ENCODE measurements around the gene GBGT1.

DNA sequence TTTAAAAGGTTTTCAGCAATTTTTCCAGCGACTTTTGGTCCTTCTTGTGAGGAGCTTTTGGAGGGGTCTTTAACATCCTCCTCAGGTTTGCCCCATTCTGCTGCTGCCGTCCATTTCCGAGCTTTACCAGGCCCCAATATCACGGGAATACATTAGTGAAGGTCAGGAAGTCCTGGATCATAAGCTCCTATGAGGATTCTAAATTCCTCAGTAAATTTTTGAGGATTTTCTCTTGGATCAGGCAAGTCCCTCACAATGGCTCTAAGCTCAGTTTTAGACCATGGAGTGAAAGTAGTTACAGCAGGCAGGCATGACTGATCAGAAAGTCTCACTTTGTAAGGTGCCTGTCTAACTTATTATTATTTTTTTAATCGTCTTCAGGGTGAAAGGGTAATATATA lies 17.2 kb upstream of the GBGT1 start:
- TF ChIP-seq, protein P1, sequence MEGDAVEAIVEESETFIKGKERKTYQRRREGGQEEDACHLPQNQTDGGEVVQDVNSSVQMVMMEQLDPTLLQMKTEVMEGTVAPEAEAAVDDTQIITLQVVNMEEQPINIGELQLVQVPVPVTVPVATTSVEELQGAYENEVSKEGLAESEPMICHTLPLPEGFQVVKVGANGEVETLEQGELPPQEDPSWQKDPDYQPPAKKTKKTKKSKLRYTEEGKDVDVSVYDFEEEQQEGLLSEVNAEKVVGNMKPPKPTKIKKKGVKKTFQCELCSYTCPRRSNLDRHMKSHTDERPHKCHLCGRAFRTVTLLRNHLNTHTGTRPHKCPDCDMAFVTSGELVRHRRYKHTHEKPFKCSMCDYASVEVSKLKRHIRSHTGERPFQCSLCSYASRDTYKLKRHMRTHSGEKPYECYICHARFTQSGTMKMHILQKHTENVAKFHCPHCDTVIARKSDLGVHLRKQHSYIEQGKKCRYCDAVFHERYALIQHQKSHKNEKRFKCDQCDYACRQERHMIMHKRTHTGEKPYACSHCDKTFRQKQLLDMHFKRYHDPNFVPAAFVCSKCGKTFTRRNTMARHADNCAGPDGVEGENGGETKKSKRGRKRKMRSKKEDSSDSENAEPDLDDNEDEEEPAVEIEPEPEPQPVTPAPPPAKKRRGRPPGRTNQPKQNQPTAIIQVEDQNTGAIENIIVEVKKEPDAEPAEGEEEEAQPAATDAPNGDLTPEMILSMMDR (IDR thresholded peaks at IDR 0.05) = no peak
- TF ChIP-seq, protein P2, sequence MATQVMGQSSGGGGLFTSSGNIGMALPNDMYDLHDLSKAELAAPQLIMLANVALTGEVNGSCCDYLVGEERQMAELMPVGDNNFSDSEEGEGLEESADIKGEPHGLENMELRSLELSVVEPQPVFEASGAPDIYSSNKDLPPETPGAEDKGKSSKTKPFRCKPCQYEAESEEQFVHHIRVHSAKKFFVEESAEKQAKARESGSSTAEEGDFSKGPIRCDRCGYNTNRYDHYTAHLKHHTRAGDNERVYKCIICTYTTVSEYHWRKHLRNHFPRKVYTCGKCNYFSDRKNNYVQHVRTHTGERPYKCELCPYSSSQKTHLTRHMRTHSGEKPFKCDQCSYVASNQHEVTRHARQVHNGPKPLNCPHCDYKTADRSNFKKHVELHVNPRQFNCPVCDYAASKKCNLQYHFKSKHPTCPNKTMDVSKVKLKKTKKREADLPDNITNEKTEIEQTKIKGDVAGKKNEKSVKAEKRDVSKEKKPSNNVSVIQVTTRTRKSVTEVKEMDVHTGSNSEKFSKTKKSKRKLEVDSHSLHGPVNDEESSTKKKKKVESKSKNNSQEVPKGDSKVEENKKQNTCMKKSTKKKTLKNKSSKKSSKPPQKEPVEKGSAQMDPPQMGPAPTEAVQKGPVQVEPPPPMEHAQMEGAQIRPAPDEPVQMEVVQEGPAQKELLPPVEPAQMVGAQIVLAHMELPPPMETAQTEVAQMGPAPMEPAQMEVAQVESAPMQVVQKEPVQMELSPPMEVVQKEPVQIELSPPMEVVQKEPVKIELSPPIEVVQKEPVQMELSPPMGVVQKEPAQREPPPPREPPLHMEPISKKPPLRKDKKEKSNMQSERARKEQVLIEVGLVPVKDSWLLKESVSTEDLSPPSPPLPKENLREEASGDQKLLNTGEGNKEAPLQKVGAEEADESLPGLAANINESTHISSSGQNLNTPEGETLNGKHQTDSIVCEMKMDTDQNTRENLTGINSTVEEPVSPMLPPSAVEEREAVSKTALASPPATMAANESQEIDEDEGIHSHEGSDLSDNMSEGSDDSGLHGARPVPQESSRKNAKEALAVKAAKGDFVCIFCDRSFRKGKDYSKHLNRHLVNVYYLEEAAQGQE (IDR thresholded peaks at IDR 0.05; ENCODE audit: insufficient read depth in 1 of 2, low read depth in 2 of 2, low read length in 1 of 2) = no peak
- TF ChIP-seq SIN3A (IDR thresholded peaks at IDR 0.05; ENCODE audit: borderline replicate concordance, insufficient read depth, low read depth, low read length) (no peak), POLR2AphosphoS5 (IDR thresholded peaks at IDR 0.05; ENCODE audit: low read depth, low read length) (no peak), TCF7L2 (IDR thresholded peaks at IDR 0.05; ENCODE audit: low read depth, low read length) (no peak)

Data from Panc1 (cell line).